ENCODE data around the gene TSR3.

Gene TSR3

GRCh38 chr16:1362807-1363206 is 11.1 kb upstream of the TSR3 start:
- H3K4me3 ChIP-seq (ENCODE audit: control insufficient read depth, low read depth, low read length), result no peak overlapping the region
- DNase-seq (ENCODE audit: low read depth), result no peak
- TF ChIP-seq CTCF (IDR thresholded peaks at IDR 0.05; ENCODE audit: control insufficient read depth, insufficient read depth, low read depth, low read length, missing control alignments), result no peak

GRCh38 chr16:1361685-1362360 is 10.1 kb upstream of the TSR3 start:
- H3K4me3 ChIP-seq (ENCODE audit: control insufficient read depth, low read depth, low read length), result no peak overlapping the region
- DNase-seq (ENCODE audit: low read depth), result no peak
- no peak for TF ChIP-seq CTCF (IDR thresholded peaks at IDR 0.05; ENCODE audit: control insufficient read depth, insufficient read depth, low read depth, low read length, missing control alignments)

- TF ChIP-seq CTCF (IDR thresholded peaks at IDR 0.05; ENCODE audit: control insufficient read depth, insufficient read depth, low read depth, low read length, missing control alignments), result no peak
- H3K4me3 ChIP-seq (ENCODE audit: control insufficient read depth, low read depth, low read length), result no peak overlapping the region
- DNase-seq (ENCODE audit: low read depth), result no peak
Measured at GRCh38 chr16:1357906-1358566, 6.4 kb upstream of the TSR3 start.

GRCh38 chr16:1356061-1356900 is 4.6 kb upstream of the TSR3 start:
- DNase-seq (ENCODE audit: low read depth), result no peak
- no peak for TF ChIP-seq CTCF (IDR thresholded peaks at IDR 0.05; ENCODE audit: control insufficient read depth, insufficient read depth, low read depth, low read length, missing control alignments)

GRCh38 chr16:1355591-1355990 is 3.9 kb upstream of the TSR3 start:
- no peak for DNase-seq (ENCODE audit: low read depth)
- no peak overlapping the region for H3K4me3 ChIP-seq (ENCODE audit: control insufficient read depth, low read depth, low read length)
- no peak for TF ChIP-seq CTCF (IDR thresholded peaks at IDR 0.05; ENCODE audit: control insufficient read depth, insufficient read depth, low read depth, low read length, missing control alignments)

More at GRCh38 chr16:1356061-1356900, 4.6 kb upstream of the TSR3 start:
- no peak overlapping the region for H3K4me3 ChIP-seq (ENCODE audit: control insufficient read depth, low read depth, low read length)

- TF ChIP-seq CTCF (IDR thresholded peaks at IDR 0.05; ENCODE audit: control insufficient read depth, insufficient read depth, low read depth, low read length, missing control alignments), result no peak
- no peak for DNase-seq (ENCODE audit: low read depth)
- no peak overlapping the region for H3K4me3 ChIP-seq (ENCODE audit: control insufficient read depth, low read depth, low read length)
Measured at GRCh38 chr16:1354815-1355540, 3.3 kb upstream of the TSR3 start.
